ENCODE measurements around the gene LRRC4B. TPM values are rescaled to one million over a fixed set of nuclear protein-coding genes. Genes with fewer than 3 reads are reported as not detected.

Gene LRRC4B
- total and polyA plus RNA-seq, 2 donors = 0.52 to 0.57 TPM

GRCh38 chr19:50467566-50467965, 100.7 kb downstream of the LRRC4B start:
- no peaks in the 10 kb centered on the region for H3K4me1 ChIP-seq (ENCODE audit: control insufficient read depth in 2 of 2, insufficient read depth in 2 of 2, low read length in 2 of 2)
- WGBS = 89% methylated on average over 18 of the region's 18 CpGs
- no peak overlapping the region for H3K4me3 ChIP-seq (ENCODE audit: low read length in 2 of 2)
- DNase-seq (ENCODE audit: low read depth in 6 of 9, low spot score in 9 of 9) = no peak
- peaks cover 0 to 2% of the 10 kb centered on the region in 2 donors for H3K27me3 ChIP-seq (ENCODE audit: control insufficient read depth in 2 of 2, insufficient read depth in 1 of 2, low read length in 1 of 2)
- H3K9me3 ChIP-seq (ENCODE audit: control insufficient read depth in 2 of 2, insufficient read depth in 1 of 2, low read length in 1 of 2) = no peaks in the 10 kb centered on the region
- H3K36me3 ChIP-seq (ENCODE audit: control insufficient read depth in 2 of 2, insufficient read depth in 2 of 2, low read length in 1 of 2) = no peaks in the 10 kb centered on the region
- H3K27ac ChIP-seq (ENCODE audit: low read depth in 1 of 2, low read length in 1 of 2) = no peak overlapping the region

Other genes starting within 250 kb of the LRRC4B start
- 0.47 TPM for gene KCNC3, start 239.1 kb downstream of the LRRC4B start, total RNA-seq
- gene KCNC3, start 239.1 kb downstream of the LRRC4B start, polyA plus RNA-seq = 6.8 TPM
- 0.94 TPM for gene NAPSA, start 202.8 kb downstream of the LRRC4B start, total RNA-seq
- 6.4 TPM for gene NAPSA, start 202.8 kb downstream of the LRRC4B start, polyA plus RNA-seq
- gene NR1H2, start 192.0 kb downstream of the LRRC4B start, total RNA-seq = 27.9 TPM
- gene NR1H2, start 192.0 kb downstream of the LRRC4B start, polyA plus RNA-seq = 57.2 TPM
- 61.8 TPM for gene POLD1, start 184.1 kb downstream of the LRRC4B start, total RNA-seq
- 39.5 TPM for gene POLD1, start 184.1 kb downstream of the LRRC4B start, polyA plus RNA-seq
- gene SPIB, start 149.5 kb downstream of the LRRC4B start, total RNA-seq = 8.1 TPM
- 14.8 TPM for gene SPIB, start 149.5 kb downstream of the LRRC4B start, polyA plus RNA-seq
- gene MYBPC2, start 135.5 kb downstream of the LRRC4B start, total RNA-seq = 7.0 TPM
- gene MYBPC2, start 135.5 kb downstream of the LRRC4B start, polyA plus RNA-seq = 1.8 TPM
- 49.9 TPM for gene EMC10, start 91.9 kb downstream of the LRRC4B start, total RNA-seq
- 62.6 TPM for gene EMC10, start 91.9 kb downstream of the LRRC4B start, polyA plus RNA-seq
- gene GARIN5A, start 91.6 kb downstream of the LRRC4B start, total RNA-seq = 2.9 TPM
- 3.4 TPM for gene GARIN5A, start 91.6 kb downstream of the LRRC4B start, polyA plus RNA-seq
- gene JOSD2, start 57.2 kb downstream of the LRRC4B start, total RNA-seq = 15.9 TPM
- 51.2 TPM for gene JOSD2, start 57.2 kb downstream of the LRRC4B start, polyA plus RNA-seq
- gene ASPDH, start 54.5 kb downstream of the LRRC4B start, total RNA-seq = 0.57 TPM
- 0.50 TPM for gene ASPDH, start 54.5 kb downstream of the LRRC4B start, polyA plus RNA-seq
- 0.09 TPM for gene SYT3, start 71.4 kb upstream of the LRRC4B start, total RNA-seq
- gene SYT3, start 71.4 kb upstream of the LRRC4B start, polyA plus RNA-seq = 0.02 TPM
- 0.61 TPM for gene C19orf81, start 81.0 kb upstream of the LRRC4B start, total RNA-seq
- not detected for gene C19orf81, start 81.0 kb upstream of the LRRC4B start, polyA plus RNA-seq
- 1.8 TPM for gene SHANK1, start 151.4 kb upstream of the LRRC4B start, total RNA-seq
- gene SHANK1, start 151.4 kb upstream of the LRRC4B start, polyA plus RNA-seq = 0.39 TPM
- gene CLEC11A, start 154.9 kb upstream of the LRRC4B start, total RNA-seq = 10.7 TPM
- gene CLEC11A, start 154.9 kb upstream of the LRRC4B start, polyA plus RNA-seq = 10.5 TPM
- not detected for gene GPR32, start 202.0 kb upstream of the LRRC4B start, total RNA-seq
- gene GPR32, start 202.0 kb upstream of the LRRC4B start, polyA plus RNA-seq = 0.07 TPM
- not detected for gene ACP4, start 222.0 kb upstream of the LRRC4B start, total RNA-seq
- not detected for gene ACP4, start 222.0 kb upstream of the LRRC4B start, polyA plus RNA-seq